SK-N-SH treated with all-trans-retinoic acid at 6 μM for 48 hours (cell line): ENCODE measurements around the gene GPRIN3.

Source experiments
- ATAC-seq: fragments of 200-7000 bp; cut with Tn5 transposase; 3 replicates; pipeline ENCODE4 v1.9.1; 2020; ENCODE audit warnings: mild to moderate bottlenecking, moderate library complexity
- ARNTL ChIP-seq: fragments of 450-650 bp; formaldehyde crosslinking; IDR thresholded peaks from 2 replicates; pipeline ENCODE4 v1.5.0; 2020; ENCODE audit warnings: low read depth, mild to moderate bottlenecking, moderate library complexity, borderline replicate concordance
- BACH2 ChIP-seq: fragments of 250-450 bp; sonication (Bioruptor Pico); IDR thresholded peaks from 2 replicates; pipeline ENCODE4 v1.9.0; 2021; ENCODE audit warnings: mild to moderate bottlenecking, borderline replicate concordance
- CREB5 ChIP-seq: fragments of 250-450 bp; sonication (Bioruptor Pico); IDR thresholded peaks from 2 replicates; pipeline ENCODE4 v1.5.1; 2020; ENCODE audit warnings: low read depth, mild to moderate bottlenecking, moderate library complexity
- CSDC2 ChIP-seq: fragments of 250-450 bp; sonication (Bioruptor Pico); IDR thresholded peaks from 2 replicates; pipeline ENCODE4 v1.5.0; 2020; ENCODE audit warnings: mild to moderate bottlenecking, moderate library complexity
- CSRNP3 ChIP-seq: fragments of 250-450 bp; sonication (Bioruptor Pico); IDR thresholded peaks from 2 replicates; pipeline ENCODE4 v1.5.1; 2021; ENCODE audit warnings: mild to moderate bottlenecking, moderate library complexity
- ESRRG ChIP-seq: fragments of 250-450 bp; sonication (Bioruptor Pico); IDR thresholded peaks from 2 replicates; pipeline ENCODE4 v1.6.1; 2021; ENCODE audit warnings: mild to moderate bottlenecking
- GLIS3 ChIP-seq: fragments of 250-450 bp; sonication (Bioruptor Pico); IDR thresholded peaks from 2 replicates; pipeline ENCODE4 v1.5.0; 2020; ENCODE audit warnings: mild to moderate bottlenecking, moderate library complexity
- OSR1 ChIP-seq: fragments of 250-450 bp; sonication (Bioruptor Pico); IDR thresholded peaks from 2 replicates; pipeline ENCODE4 v1.8.0; 2022; ENCODE audit warnings: moderate library complexity, mild to moderate bottlenecking, inconsistent platforms
- PATZ1 ChIP-seq: fragments of 250-450 bp; sonication (Bioruptor Pico); IDR thresholded peaks from 2 replicates; pipeline ENCODE4 v1.8.0; 2020; ENCODE audit warnings: mild to moderate bottlenecking, moderate library complexity, borderline replicate concordance
- POU6F1 ChIP-seq: fragments of 250-450 bp; sonication (Bioruptor Pico); IDR thresholded peaks from 2 replicates; pipeline ENCODE4 v1.8.0; 2021; ENCODE audit warnings: low read depth, mild to moderate bottlenecking, moderate library complexity, borderline replicate concordance
- PPARA ChIP-seq: fragments of 250-450 bp; sonication (Bioruptor Pico); IDR thresholded peaks from 2 replicates; pipeline ENCODE4 v1.5.0; 2020; ENCODE audit warnings: mild to moderate bottlenecking, borderline replicate concordance
- RARB ChIP-seq: fragments of 250-450 bp; sonication (Bioruptor Pico); IDR thresholded peaks from 2 replicates; pipeline ENCODE4 v1.8.0; 2021; ENCODE audit warnings: mild to moderate bottlenecking, moderate library complexity
- SNAI2 ChIP-seq: fragments of 250-450 bp; sonication (Bioruptor Pico); IDR thresholded peaks from 2 replicates; pipeline ENCODE4 v1.5.0; 2020; ENCODE audit warnings: mild to moderate bottlenecking, moderate library complexity
- TCF4 ChIP-seq: fragments of 250-450 bp; sonication (Bioruptor Pico); IDR thresholded peaks from 2 replicates; pipeline ENCODE4 v1.8.0; 2021; ENCODE audit warnings: mild to moderate bottlenecking, moderate library complexity, borderline replicate concordance
- TOX ChIP-seq: fragments of 250-450 bp; sonication (Bioruptor Pico); IDR thresholded peaks from 2 replicates; pipeline ENCODE4 v1.8.0; 2021; ENCODE audit warnings: mild to moderate bottlenecking, moderate library complexity, borderline replicate concordance
- TSHZ2 ChIP-seq: fragments of 250-450 bp; sonication (Bioruptor Pico); IDR thresholded peaks from 2 replicates; pipeline ENCODE4 v1.5.0; 2020; ENCODE audit warnings: mild to moderate bottlenecking, moderate library complexity
- ZC3H10 ChIP-seq: fragments of 250-450 bp; sonication (Bioruptor Pico); IDR thresholded peaks from 2 replicates; pipeline ENCODE4 v1.5.1; 2021; ENCODE audit warnings: mild to moderate bottlenecking, moderate library complexity
- ZFP3 ChIP-seq: fragments of 250-450 bp; sonication (Bioruptor Pico); IDR thresholded peaks from 2 replicates; pipeline ENCODE4 v1.5.0; 2020; ENCODE audit warnings: mild to moderate bottlenecking, moderate library complexity
- ZNF70 ChIP-seq: fragments of 450-650 bp; formaldehyde crosslinking; IDR thresholded peaks from 2 replicates; pipeline ENCODE4 v1.5.0; 2020; ENCODE audit warnings: mild to moderate bottlenecking, moderate library complexity
- ZNF8 ChIP-seq: fragments of 450-650 bp; formaldehyde crosslinking; IDR thresholded peaks from 2 replicates; pipeline ENCODE4 v1.5.0; 2020; ENCODE audit warnings: mild to moderate bottlenecking, moderate library complexity

GPRIN3 gene

GRCh38 chr4:89290727-89291516 is 16.7 kb downstream of the GPRIN3 start (continued):
- TF ChIP-seq CSRNP3 (CRISPR knock-in tag) (no peak), TOX (CRISPR knock-in tag) (no peak)

GRCh38 chr4:89289312-89289711 is 18.3 kb downstream of the GPRIN3 start:
- TF ChIP-seq CSRNP3 (CRISPR knock-in tag) = no peak
- TF ChIP-seq PPARA (CRISPR knock-in tag) = no peak
- TF ChIP-seq ZNF8 (CRISPR knock-in tag) = no peak
- no peak for TF ChIP-seq ARNTL
- no peak for TF ChIP-seq CSDC2 (CRISPR knock-in tag)
- TF ChIP-seq, all 23 proteins: peak for 0
- ATAC-seq = no peak

- TF ChIP-seq POU6F1 (no peak), BACH2 (CRISPR knock-in tag) (no peak), RARB (CRISPR knock-in tag) (no peak), CSDC2 (CRISPR knock-in tag) (no peak), ZNF8 (CRISPR knock-in tag) (no peak), SNAI2 (CRISPR knock-in tag) (no peak), GLIS3 (no peak), ARNTL (no peak), CREB5 (CRISPR knock-in tag) (no peak), CSRNP3 (CRISPR knock-in tag) (no peak), TSHZ2 (no peak), PPARA (CRISPR knock-in tag) (no peak), ZC3H10 (no peak), ESRRG (CRISPR knock-in tag) (no peak), OSR1 (CRISPR knock-in tag) (no peak), ZNF70 (CRISPR knock-in tag) (no peak), ZFP3 (CRISPR knock-in tag) (no peak), PATZ1 (CRISPR knock-in tag) (no peak), TCF4 (CRISPR knock-in tag) (no peak), TOX (CRISPR knock-in tag) (no peak)
- no peak for ATAC-seq
Measured at GRCh38 chr4:89288430-89288829, 19.2 kb downstream of the GPRIN3 start.
